ENCODE results near the gene FOXN3. TPM values are rescaled to one million over a fixed set of nuclear protein-coding genes. Genes with fewer than 3 reads are reported as not detected.

Gene FOXN3
- polyA plus RNA-seq, 1 donor (not counting 4 experiments of a cell fraction or from before 2014, with no cell fraction given): 10.2 TPM

GRCh38 chr14:89420502-89420901, 3.5 kb upstream of the FOXN3 start:
- Histone ChIP-seq H4K20me1 (ENCODE audit: control insufficient read depth, extremely low read depth, insufficient read depth, low read length) (no peaks in the 10 kb centered on the region), H3K4me1 (ENCODE audit: control insufficient read depth, extremely low read depth, insufficient read depth, low read length) (peaks cover 17% of the 10 kb centered on the region), H2AFZ (ENCODE audit: control insufficient read depth, low read length) (no peak overlapping the region), H3K4me3 (ENCODE audit: control insufficient read depth in 2 of 3, extremely low read depth in 1 of 3, insufficient read depth in 2 of 3, low read depth in 1 of 3, low read length in 3 of 3) (no peak overlapping the region), H3K4me2 (ENCODE audit: control insufficient read depth, extremely low read depth, insufficient read depth, low read depth, low read length) (no peak overlapping the region), H3K27ac (ENCODE audit: control insufficient read depth, insufficient read depth, low read length) (no peak overlapping the region), H3K9ac (ENCODE audit: control insufficient read depth, extremely low read depth, insufficient read depth, low read length) (no peak overlapping the region), H3K9me1 (ENCODE audit: control insufficient read depth, extremely low read depth, insufficient read depth, low read length) (no peaks in the 10 kb centered on the region), H3K79me2 (ENCODE audit: control insufficient read depth, insufficient read depth, low read length) (no peaks in the 10 kb centered on the region), H3K36me3 (ENCODE audit: control insufficient read depth in 2 of 2, extremely low read depth in 1 of 2, insufficient read depth in 2 of 2, low read length in 2 of 2) (no peaks in the 10 kb centered on the region), H3K9me3 (ENCODE audit: control insufficient read depth, low read depth, low read length) (no peaks in the 10 kb centered on the region), H3K27me3 (ENCODE audit: control insufficient read depth, extremely low read depth, insufficient read depth, low read length) (no peaks in the 10 kb centered on the region)
- dilution Hi-C loops (cut with MboI; ENCODE audit: extremely low pct_ligation_motif_present, low sequenced_read_pairs): no loop called here
- FAIRE-seq: no peak
- DNase-seq (ENCODE audit: low read depth, low spot score): no peak
- TF ChIP-seq EZH2 (IDR thresholded peaks at IDR 0.05; ENCODE audit: low read length): no peak
- TF ChIP-seq, protein P1, sequence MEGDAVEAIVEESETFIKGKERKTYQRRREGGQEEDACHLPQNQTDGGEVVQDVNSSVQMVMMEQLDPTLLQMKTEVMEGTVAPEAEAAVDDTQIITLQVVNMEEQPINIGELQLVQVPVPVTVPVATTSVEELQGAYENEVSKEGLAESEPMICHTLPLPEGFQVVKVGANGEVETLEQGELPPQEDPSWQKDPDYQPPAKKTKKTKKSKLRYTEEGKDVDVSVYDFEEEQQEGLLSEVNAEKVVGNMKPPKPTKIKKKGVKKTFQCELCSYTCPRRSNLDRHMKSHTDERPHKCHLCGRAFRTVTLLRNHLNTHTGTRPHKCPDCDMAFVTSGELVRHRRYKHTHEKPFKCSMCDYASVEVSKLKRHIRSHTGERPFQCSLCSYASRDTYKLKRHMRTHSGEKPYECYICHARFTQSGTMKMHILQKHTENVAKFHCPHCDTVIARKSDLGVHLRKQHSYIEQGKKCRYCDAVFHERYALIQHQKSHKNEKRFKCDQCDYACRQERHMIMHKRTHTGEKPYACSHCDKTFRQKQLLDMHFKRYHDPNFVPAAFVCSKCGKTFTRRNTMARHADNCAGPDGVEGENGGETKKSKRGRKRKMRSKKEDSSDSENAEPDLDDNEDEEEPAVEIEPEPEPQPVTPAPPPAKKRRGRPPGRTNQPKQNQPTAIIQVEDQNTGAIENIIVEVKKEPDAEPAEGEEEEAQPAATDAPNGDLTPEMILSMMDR (optimal IDR thresholded peaks at IDR 0.05 in 1 of 3, IDR thresholded peaks at IDR 0.05 in 1 of 3, conservative IDR thresholded peaks at IDR 0.05 in 1 of 3; ENCODE audit: extremely low read depth in 1 of 3, insufficient read depth in 2 of 3, low read length in 3 of 3): no peak

GRCh38 chr14:89419973-89420482, 3.0 kb upstream of the FOXN3 start:
- DNase-seq (ENCODE audit: low read depth, low spot score): no peak
- Histone ChIP-seq H3K9me1 (ENCODE audit: control insufficient read depth, extremely low read depth, insufficient read depth, low read length) (no peaks in the 10 kb centered on the region), H3K36me3 (ENCODE audit: control insufficient read depth in 2 of 2, extremely low read depth in 1 of 2, insufficient read depth in 2 of 2, low read length in 2 of 2) (no peaks in the 10 kb centered on the region), H2AFZ (ENCODE audit: control insufficient read depth, low read length) (no peak overlapping the region), H3K9me3 (ENCODE audit: control insufficient read depth, low read depth, low read length) (no peaks in the 10 kb centered on the region), H3K4me1 (ENCODE audit: control insufficient read depth, extremely low read depth, insufficient read depth, low read length) (peaks cover 19% of the 10 kb centered on the region), H3K4me3 (ENCODE audit: control insufficient read depth in 2 of 3, extremely low read depth in 1 of 3, insufficient read depth in 2 of 3, low read depth in 1 of 3, low read length in 3 of 3) (no peak overlapping the region), H3K79me2 (ENCODE audit: control insufficient read depth, insufficient read depth, low read length) (peaks cover 2% of the 10 kb centered on the region), H3K9ac (ENCODE audit: control insufficient read depth, extremely low read depth, insufficient read depth, low read length) (no peak overlapping the region), H3K27me3 (ENCODE audit: control insufficient read depth, extremely low read depth, insufficient read depth, low read length) (no peaks in the 10 kb centered on the region), H3K27ac (ENCODE audit: control insufficient read depth, insufficient read depth, low read length) (no peak overlapping the region), H3K4me2 (ENCODE audit: control insufficient read depth, extremely low read depth, insufficient read depth, low read depth, low read length) (no peak overlapping the region), H4K20me1 (ENCODE audit: control insufficient read depth, extremely low read depth, insufficient read depth, low read length) (no peaks in the 10 kb centered on the region)
- no peak for TF ChIP-seq EZH2 (IDR thresholded peaks at IDR 0.05; ENCODE audit: low read length)
- TF ChIP-seq, protein P1 (optimal IDR thresholded peaks at IDR 0.05 in 1 of 3, IDR thresholded peaks at IDR 0.05 in 1 of 3, conservative IDR thresholded peaks at IDR 0.05 in 1 of 3; ENCODE audit: extremely low read depth in 1 of 3, insufficient read depth in 2 of 3, low read length in 3 of 3): no peak
- dilution Hi-C loops (cut with MboI; ENCODE audit: extremely low pct_ligation_motif_present, low sequenced_read_pairs): no loop called here
- no peak for FAIRE-seq
